HCT116 (cell line): ENCODE data around the gene SIGLEC11. TPM values are rescaled to one million over a fixed set of nuclear protein-coding genes. Genes with fewer than 3 reads are reported as not detected.

Experiments used
- ATAC-seq: fragments of 200-7000 bp; cut with Tn5 transposase; 2 replicates; pipeline ENCODE4 v1.9.1; 2020; ENCODE audit warnings: mild to moderate bottlenecking, moderate library complexity
- BruUV-seq: library from RNA; stranded (reverse); fragments of 400-500 nt; replicated peaks from 2 replicates; lab custom pipeline; 2021; lab: Mats Ljungman, UMichigan
- CTCF ChIA-PET: fragments of 300-600 bp; sonication (Branson Sonifier 250); formaldehyde crosslinking; loops from one replicate; lab custom pipeline; 2021; ENCODE audit warnings: antibody characterized with exemption; lab: Charles Lee
- POLR2A ChIA-PET: fragments of 300-600, 350-600 bp; sonication (Branson Sonifier 250); formaldehyde crosslinking; loops from one replicate; lab custom pipeline; 2021; ENCODE audit warnings: antibody characterized with exemption; lab: Charles Lee
- RAD21 ChIA-PET, 2 experiments: fragments of 300-600 bp; sonication (Branson Sonifier 250); formaldehyde crosslinking; loops; one replicate each; lab custom pipeline; 2023; ENCODE audit warnings: low total read pairs in 2 of 2; ENCODE audit not compliant: uncharacterized antibody in 2 of 2, unreplicated experiment in 2 of 2, low non-redundant PET in 1 of 2; lab: Charles Lee
- DNase-seq: peaks from one replicate; pipeline ENCODE4 v3.0.0-alpha.2; 2010; ENCODE audit warnings: low read depth, low spot score
- H2AFZ ChIP-seq: fragments of 200-600 bp; shearing (Covaris generic), sonication (generic); 2 replicates; pipeline ENCODE4 v1.6.1; 2017; ENCODE audit warnings: low read depth, mixed run types, mixed read lengths, antibody characterized with exemption, low read length; ENCODE audit not compliant: poor library complexity, severe bottlenecking
- H3K27ac ChIP-seq: 2 replicates; pipeline ENCODE4 v1.5.1; 2012; ENCODE audit warnings: low read depth, low read length
- H3K27me3 ChIP-seq: fragments of 200-600 bp; sonication (generic); 2 replicates; pipeline ENCODE4 v1.6.1; 2016; ENCODE audit warnings: mixed run types, low read length, mixed read lengths; ENCODE audit not compliant: insufficient read depth
- H3K36me3 ChIP-seq, 2 experiments: fragments of 200-500 bp in 1 of 2; fragments of 200-600 bp in 1 of 2; sonication (Bioruptor generic) in 1 of 2; sonication (generic) in 1 of 2; 2 replicates each; pipeline versions ENCODE4 v1.5.1 to v1.6.1; 2014 to 2016; ENCODE audit warnings: low read length in 2 of 2, inconsistent platforms in 1 of 2, mixed read lengths in 1 of 2, mixed run types in 1 of 2; ENCODE audit not compliant: insufficient read depth in 2 of 2, control insufficient read depth in 1 of 2
- H3K4me1 ChIP-seq, 2 experiments: fragments of 200-600 bp in 1 of 2; sonication (generic) in 1 of 2; 2 replicates each; pipeline versions ENCODE4 v1.5.1 to v1.6.1; 2012 to 2017; ENCODE audit warnings: low read length in 2 of 2, inconsistent platforms in 1 of 2, mild to moderate bottlenecking in 1 of 2, mixed read lengths in 1 of 2, mixed run types in 1 of 2, moderate library complexity in 1 of 2; ENCODE audit not compliant: insufficient read depth in 2 of 2, control insufficient read depth in 1 of 2
- H3K4me2 ChIP-seq: fragments of 200-600 bp; sonication (generic); 2 replicates; pipeline ENCODE4 v1.6.1; 2017; ENCODE audit warnings: mixed run types, low read length, mixed read lengths
- H3K4me3 ChIP-seq, 2 experiments: fragments of 200-600 bp in 1 of 2; sonication (generic) in 1 of 2; replicated peaks in 1 of 2; 2 replicates each; pipeline ENCODE4 v1.5.1; 2011 to 2016; ENCODE audit warnings: low read length in 2 of 2, control low read depth in 1 of 2, low read depth in 1 of 2, mild to moderate bottlenecking in 1 of 2, mixed read lengths in 1 of 2, mixed run types in 1 of 2
- H3K79me2 ChIP-seq: fragments of 200-600 bp; sonication (generic); 2 replicates; pipeline ENCODE4 v1.6.1; 2017; ENCODE audit warnings: mild to moderate bottlenecking, mixed run types, low read length, moderate library complexity, mixed read lengths; ENCODE audit not compliant: insufficient read depth
- H3K9ac ChIP-seq: fragments of 200-600 bp; sonication (generic); 2 replicates; pipeline ENCODE4 v1.6.1; 2016; ENCODE audit warnings: low read length, mixed read lengths
- H3K9me2 ChIP-seq: fragments of 200-600 bp; sonication (generic), shearing (Covaris generic); 2 replicates; pipeline ENCODE4 v1.6.1; 2017; ENCODE audit warnings: mixed run types, mild to moderate bottlenecking, moderate library complexity; ENCODE audit not compliant: insufficient read depth
- H3K9me3 ChIP-seq, 2 experiments: fragments of 200-500 bp in 1 of 2; fragments of 200-600 bp in 1 of 2; sonication (Bioruptor generic) in 1 of 2; sonication (generic) in 1 of 2; 2 replicates each; pipeline ENCODE4 v1.6.1; 2014 to 2017; ENCODE audit warnings: low read length in 2 of 2, mixed read lengths in 2 of 2, inconsistent platforms in 1 of 2, low read depth in 1 of 2, mild to moderate bottlenecking in 1 of 2, mixed run types in 1 of 2, moderate library complexity in 1 of 2; ENCODE audit not compliant: control insufficient read depth in 1 of 2, insufficient read depth in 1 of 2
- H4K20me1 ChIP-seq: fragments of 200-600 bp; sonication (generic), shearing (Covaris generic); 2 replicates; pipeline ENCODE4 v1.6.1; 2017; ENCODE audit warnings: mixed run types, mild to moderate bottlenecking, moderate library complexity; ENCODE audit not compliant: insufficient read depth
- ATF3 ChIP-seq: IDR thresholded peaks from 2 replicates; pipeline ENCODE4 v1.6.1; 2012
- CEBPB ChIP-seq: IDR thresholded peaks from 2 replicates; pipeline ENCODE4 v1.6.1; 2012; ENCODE audit warnings: low read depth
- EGR1 ChIP-seq: IDR thresholded peaks from 2 replicates; pipeline ENCODE4 v1.6.1; 2012; ENCODE audit warnings: low read depth
- ELF1 ChIP-seq: IDR thresholded peaks from 2 replicates; pipeline ENCODE4 v1.6.1; 2012; ENCODE audit warnings: low read depth, borderline replicate concordance
- EZH2 ChIP-seq: fragments of 200-600 bp; sonication (generic); IDR thresholded peaks from 2 replicates; pipeline ENCODE4 v1.6.1; 2017; ENCODE audit warnings: antibody characterized with exemption, mixed run types
- EZH2phosphoT487 ChIP-seq: fragments of 200-600 bp; IDR thresholded peaks from 2 replicates; pipeline ENCODE4 v1.6.1; 2018; ENCODE audit warnings: antibody characterized with exemption, borderline replicate concordance
- FOSL1 ChIP-seq: IDR thresholded peaks from 2 replicates; pipeline ENCODE4 v1.6.1; 2012; ENCODE audit warnings: low read depth
- POLR2A ChIP-seq: IDR thresholded peaks from 2 replicates; pipeline ENCODE4 v1.7.0; 2011; ENCODE audit warnings: borderline replicate concordance; ENCODE audit not compliant: insufficient read depth, insufficient read length; ENCODE audit errors: extremely low read depth
- POLR2AphosphoS5 ChIP-seq: IDR thresholded peaks from 2 replicates; pipeline ENCODE4 v1.6.1; 2011; ENCODE audit warnings: mild to moderate bottlenecking, low read depth, low read length, moderate library complexity
- SIN3A ChIP-seq: IDR thresholded peaks from 2 replicates; pipeline ENCODE4 v1.6.1; 2012; ENCODE audit warnings: low read depth
- SP1 ChIP-seq: IDR thresholded peaks from 2 replicates; pipeline ENCODE4 v1.6.1; 2012; ENCODE audit warnings: low read depth
- SRF ChIP-seq: IDR thresholded peaks from 2 replicates; pipeline ENCODE4 v1.6.1; 2012; ENCODE audit warnings: low read depth
- TCF7L2 ChIP-seq: IDR thresholded peaks from 2 replicates; pipeline ENCODE4 v1.7.0; 2011; ENCODE audit warnings: borderline replicate concordance, inconsistent platforms; ENCODE audit not compliant: insufficient read depth, insufficient read length; ENCODE audit errors: extremely low read depth
- YY1 ChIP-seq: IDR thresholded peaks from 2 replicates; pipeline ENCODE4 v1.6.1; 2011; ENCODE audit warnings: low read length, low read depth, moderate library complexity, mild to moderate bottlenecking; ENCODE audit not compliant: insufficient replicate concordance; ENCODE audit errors: extremely low read depth
- ZBTB33 ChIP-seq: IDR thresholded peaks from 2 replicates; pipeline ENCODE4 v1.6.1; 2011; ENCODE audit warnings: mild to moderate bottlenecking, low read length, moderate library complexity; ENCODE audit not compliant: insufficient replicate concordance; ENCODE audit errors: extremely low read depth
- ZFX ChIP-seq: fragments of 450-650 bp; IDR thresholded peaks from 2 replicates; pipeline ENCODE4 v1.6.1; 2017
- ZNF274 ChIP-seq: fragments of 200-500 bp; sonication (Bioruptor generic); IDR thresholded peaks from 2 replicates; pipeline ENCODE4 v1.6.1; 2014; ENCODE audit warnings: mild to moderate bottlenecking, low read depth, low read length, inconsistent platforms
- intact Hi-C: fragments of 100-400 bp; cut with micrococcal nuclease; formaldehyde crosslinking; loops from 2 replicates; pipeline ENCODE4 v1.10.0; 2022
- total RNA-seq: library from RNA; stranded (reverse); gene quantifications from one replicate; pipeline ENCODE4 v1.2.1, GENCODE V29; 2021; ENCODE audit not compliant: unreplicated experiment
- TF ChIP-seq, protein P1 (sequence below): IDR thresholded peaks from 2 replicates; pipeline ENCODE4 v1.6.1; 2012; ENCODE audit warnings: low read depth
- TF ChIP-seq, protein P2 (sequence below): IDR thresholded peaks from 2 replicates; pipeline ENCODE4 v1.6.1; 2012

SIGLEC11 gene
- total RNA-seq, 1 experiment from 2014 or later, result not detected

- no peak for TF ChIP-seq SRF
These were observed 6.7 kb downstream of the SIGLEC11 start (continued) for GRCh38 chr19:49954092-49954829.

DNA sequence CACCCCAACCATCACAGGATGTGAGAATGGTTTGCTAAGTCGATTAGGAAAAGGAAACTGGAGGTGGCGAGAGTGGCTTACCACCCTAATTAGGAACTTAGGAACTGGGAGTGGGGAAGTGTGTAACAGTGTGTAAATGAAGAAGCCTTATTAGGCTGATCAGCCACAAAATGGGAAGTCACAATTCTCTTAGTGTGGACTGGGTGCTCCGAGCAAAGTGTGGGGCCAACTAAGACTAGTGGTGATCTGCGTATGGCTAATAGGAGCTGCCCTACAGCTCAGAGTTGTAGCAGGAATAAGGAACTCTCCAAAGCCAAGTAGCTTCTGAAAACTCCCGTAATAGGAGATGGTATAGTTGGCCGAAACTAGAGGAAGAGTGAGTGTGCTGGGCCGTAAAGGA, 7.6 kb downstream of the SIGLEC11 start:
- H4K20me1 ChIP-seq, result no peaks in the 10 kb centered on the region
- H3K9me2 ChIP-seq, result no peaks in the 10 kb centered on the region
- intact Hi-C loops, result no loop called here
- ChIA-PET POLR2A (interaction anchor here (1.3 kb wide), 1 partner anchor 24 kb away, joined by 4 read pairs; the partner anchor contains the start of genes ATF5 and NUP62), RAD21 (no interaction called here), CTCF (no interaction called here)
- H3K79me2 ChIP-seq, result no peaks in the 10 kb centered on the region
- H3K9me3 ChIP-seq, result no peaks in the 10 kb centered on the region
- no TSS peak for BruUV-seq
- H3K4me1 ChIP-seq, result 0 out of 4 replicates have a peak, but pooled peaks cover 0 to 7% of the 10 kb centered on the region in 2 experiments
- no peak overlapping the region for H3K4me2 ChIP-seq
- H3K27me3 ChIP-seq, result no peaks in the 10 kb centered on the region
- ATAC-seq (no peak), DNase-seq (no peak)
- H3K9ac ChIP-seq, result no peak overlapping the region
- H3K27ac ChIP-seq, result no peak overlapping the region
- no peaks in the 10 kb centered on the region for H3K36me3 ChIP-seq
- no peak overlapping the region for H3K4me3 ChIP-seq
- no peak overlapping the region for H2AFZ ChIP-seq
- TF ChIP-seq POLR2A, result no peak
- TF ChIP-seq ATF3, result no peak
- no peak for TF ChIP-seq EZH2phosphoT487
- no peak for TF ChIP-seq ZBTB33
- TF ChIP-seq ZNF274, result no peak
- TF ChIP-seq ZFX, result no peak
- no peak for TF ChIP-seq SP1
- TF ChIP-seq SIN3A, result no peak
- no peak for TF ChIP-seq SRF
- TF ChIP-seq, protein P1, sequence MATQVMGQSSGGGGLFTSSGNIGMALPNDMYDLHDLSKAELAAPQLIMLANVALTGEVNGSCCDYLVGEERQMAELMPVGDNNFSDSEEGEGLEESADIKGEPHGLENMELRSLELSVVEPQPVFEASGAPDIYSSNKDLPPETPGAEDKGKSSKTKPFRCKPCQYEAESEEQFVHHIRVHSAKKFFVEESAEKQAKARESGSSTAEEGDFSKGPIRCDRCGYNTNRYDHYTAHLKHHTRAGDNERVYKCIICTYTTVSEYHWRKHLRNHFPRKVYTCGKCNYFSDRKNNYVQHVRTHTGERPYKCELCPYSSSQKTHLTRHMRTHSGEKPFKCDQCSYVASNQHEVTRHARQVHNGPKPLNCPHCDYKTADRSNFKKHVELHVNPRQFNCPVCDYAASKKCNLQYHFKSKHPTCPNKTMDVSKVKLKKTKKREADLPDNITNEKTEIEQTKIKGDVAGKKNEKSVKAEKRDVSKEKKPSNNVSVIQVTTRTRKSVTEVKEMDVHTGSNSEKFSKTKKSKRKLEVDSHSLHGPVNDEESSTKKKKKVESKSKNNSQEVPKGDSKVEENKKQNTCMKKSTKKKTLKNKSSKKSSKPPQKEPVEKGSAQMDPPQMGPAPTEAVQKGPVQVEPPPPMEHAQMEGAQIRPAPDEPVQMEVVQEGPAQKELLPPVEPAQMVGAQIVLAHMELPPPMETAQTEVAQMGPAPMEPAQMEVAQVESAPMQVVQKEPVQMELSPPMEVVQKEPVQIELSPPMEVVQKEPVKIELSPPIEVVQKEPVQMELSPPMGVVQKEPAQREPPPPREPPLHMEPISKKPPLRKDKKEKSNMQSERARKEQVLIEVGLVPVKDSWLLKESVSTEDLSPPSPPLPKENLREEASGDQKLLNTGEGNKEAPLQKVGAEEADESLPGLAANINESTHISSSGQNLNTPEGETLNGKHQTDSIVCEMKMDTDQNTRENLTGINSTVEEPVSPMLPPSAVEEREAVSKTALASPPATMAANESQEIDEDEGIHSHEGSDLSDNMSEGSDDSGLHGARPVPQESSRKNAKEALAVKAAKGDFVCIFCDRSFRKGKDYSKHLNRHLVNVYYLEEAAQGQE, result no peak
- no peak for TF ChIP-seq EGR1
- TF ChIP-seq FOSL1, result no peak
- no peak for TF ChIP-seq EZH2
- TF ChIP-seq POLR2AphosphoS5, result no peak
- no peak for TF ChIP-seq TCF7L2
- no peak for TF ChIP-seq CEBPB
- TF ChIP-seq, protein P2, sequence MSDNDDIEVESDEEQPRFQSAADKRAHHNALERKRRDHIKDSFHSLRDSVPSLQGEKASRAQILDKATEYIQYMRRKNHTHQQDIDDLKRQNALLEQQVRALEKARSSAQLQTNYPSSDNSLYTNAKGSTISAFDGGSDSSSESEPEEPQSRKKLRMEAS, result no peak
- TF ChIP-seq YY1, result no peak
- TF ChIP-seq ELF1, result no peak
